DMS153 treated with DMSO at 0.1 percent for 48 hours (cell line): ENCODE results near the gene NEURL1B.
A peak's percentile ranks its signal among the peaks of the same experiment; 100 is the strongest.
"Not testable (repeated sequence)": the region's sequence is repeated elsewhere in the genome, so short reads cannot be mapped to it uniquely, and the experiment has no call there.

Experiments
- DNase-seq: peaks from one replicate; lab custom pipeline; 2025; ENCODE audit not compliant: unreplicated experiment; lab: John Stamatoyannopoulos, UW

NEURL1B gene

GRCh38 chr5:172674155-172674554, 33.1 kb downstream of the NEURL1B start:
- DNase-seq = no peak

- DNase-seq = no peak
Measured at GRCh38 chr5:172676914-172677475, 35.9 kb downstream of the NEURL1B start.

- not testable (repeated sequence) for DNase-seq
Measured at GRCh38 chr5:172678362-172678874, 37.4 kb downstream of the NEURL1B start.

GRCh38 chr5:172678902-172679301, 37.8 kb downstream of the NEURL1B start:
- peak; percentile 27 for DNase-seq

- DNase-seq = no peak
Measured at GRCh38 chr5:172679628-172680212, 38.7 kb downstream of the NEURL1B start.

GRCh38 chr5:172680921-172681320, 39.9 kb downstream of the NEURL1B start:
- DNase-seq = no peak

- DNase-seq = no peak
Measured at GRCh38 chr5:172681421-172681820, 40.4 kb downstream of the NEURL1B start.

- DNase-seq = no peak
Measured at GRCh38 chr5:172683264-172683644, 42.2 kb downstream of the NEURL1B start.

- DNase-seq = no peak
Measured at GRCh38 chr5:172683645-172684471, 42.8 kb downstream of the NEURL1B start.

GRCh38 chr5:172685091-172685490, 44.0 kb downstream of the NEURL1B start:
- no peak for DNase-seq

- DNase-seq = no peak
Measured at GRCh38 chr5:172686111-172686510, 45.0 kb downstream of the NEURL1B start.

- DNase-seq = no peak
Measured at GRCh38 chr5:172686539-172687390, 45.7 kb downstream of the NEURL1B start.

- DNase-seq = no peak
Measured at GRCh38 chr5:172687940-172688339, 46.9 kb downstream of the NEURL1B start.

GRCh38 chr5:172688349-172689217, 47.5 kb downstream of the NEURL1B start:
- DNase-seq = no peak

- DNase-seq = no peak
Measured at GRCh38 chr5:172689218-172689572, 48.1 kb downstream of the NEURL1B start.

GRCh38 chr5:172689801-172690200, 48.7 kb downstream of the NEURL1B start:
- no peak for DNase-seq

GRCh38 chr5:172690258-172691075, 49.4 kb downstream of the NEURL1B start:
- DNase-seq = no peak

- DNase-seq = no peak
Measured at GRCh38 chr5:172691886-172692285, 50.8 kb downstream of the NEURL1B start.

GRCh38 chr5:172692451-172692850, 51.4 kb downstream of the NEURL1B start:
- no peak for DNase-seq
